Activated gamma-delta T cell treated with Interleukin-2 at 50 U/mL for 16 hours (primary cell): ENCODE data around the gene UAP1L1.
A peak's percentile ranks its signal among the peaks of the same experiment; 100 is the strongest.
"Not testable (repeated sequence)": the region's sequence is repeated elsewhere in the genome, so short reads cannot be mapped to it uniquely, and the experiment has no call there.

Experiments
- DNase-seq: peaks from one replicate; pipeline ENCODE4 v3.0.0-alpha.2; 2020

Gene UAP1L1

GRCh38 chr9:137077010-137077747, at the start of gene UAP1L1:
UAP1L1 (plus strand) TSS chr9:137077517; CDS start chr9:137077533, 16 bp downstream.
- DNase-seq: peak; percentile 42

DNA sequence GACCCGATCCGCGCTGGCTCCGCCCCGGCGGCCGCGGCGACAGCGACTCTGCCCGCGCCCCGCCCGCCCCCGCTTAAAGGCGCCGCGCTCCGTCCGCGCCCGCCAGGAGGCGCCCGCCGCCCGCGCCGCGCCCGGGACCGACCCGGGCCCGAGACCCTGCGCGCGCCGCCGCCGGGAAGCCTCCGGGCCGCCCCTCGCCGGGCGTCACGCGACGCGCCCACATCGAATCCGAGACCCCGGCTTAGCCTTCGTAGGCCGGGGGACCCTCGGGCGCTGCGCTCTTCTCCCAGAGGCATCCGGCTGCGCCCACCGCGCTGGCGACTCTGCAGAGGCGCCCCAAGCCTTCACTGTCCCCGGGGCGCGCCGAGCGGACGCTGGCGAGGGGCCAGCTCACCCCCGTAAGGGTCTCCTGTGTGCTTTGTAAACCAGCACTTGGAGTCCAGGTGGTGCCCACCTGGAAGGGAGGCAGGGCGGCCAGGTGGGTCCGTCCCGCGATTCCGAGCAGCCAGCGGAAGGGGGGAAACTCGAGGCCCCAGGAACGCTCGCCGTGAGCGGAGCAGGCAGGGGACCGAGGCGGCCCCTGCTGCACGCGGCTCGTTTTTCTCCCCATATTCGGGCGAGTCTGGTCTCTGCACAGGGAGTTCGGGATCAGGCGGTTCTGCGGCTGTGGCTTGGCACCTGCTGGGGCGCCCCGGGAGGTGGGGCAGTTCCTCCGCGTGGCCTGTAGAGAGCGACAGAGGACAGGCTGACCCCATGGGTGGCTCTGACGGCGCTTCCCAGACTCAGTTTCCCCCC, 48.9 kb upstream of the UAP1L1 start:
- DNase-seq: peak; percentile 60

GRCh38 chr9:137029058-137029936, 48.0 kb upstream of the UAP1L1 start:
- DNase-seq: peak; percentile 70

DNA sequence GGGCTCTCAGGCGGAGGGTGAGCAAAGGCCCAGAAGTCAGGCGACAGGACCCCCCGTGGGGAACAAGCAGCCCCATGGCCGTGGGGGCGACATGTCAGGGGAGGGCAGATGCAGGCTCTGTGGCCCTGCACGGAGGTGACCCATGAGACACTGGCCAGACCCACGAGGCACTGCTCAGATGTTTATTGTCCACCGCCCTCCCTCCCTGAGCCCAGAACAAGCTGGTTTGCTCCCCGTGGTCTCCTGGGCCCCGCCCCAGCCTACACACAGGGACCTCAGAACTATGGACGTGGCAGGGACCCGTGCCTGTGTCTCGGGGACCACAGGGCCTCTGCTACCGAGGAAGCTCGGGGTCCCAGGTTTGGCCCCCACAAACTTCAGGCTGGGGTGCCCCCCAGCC, 47.3 kb upstream of the UAP1L1 start:
- no peak for DNase-seq

DNA sequence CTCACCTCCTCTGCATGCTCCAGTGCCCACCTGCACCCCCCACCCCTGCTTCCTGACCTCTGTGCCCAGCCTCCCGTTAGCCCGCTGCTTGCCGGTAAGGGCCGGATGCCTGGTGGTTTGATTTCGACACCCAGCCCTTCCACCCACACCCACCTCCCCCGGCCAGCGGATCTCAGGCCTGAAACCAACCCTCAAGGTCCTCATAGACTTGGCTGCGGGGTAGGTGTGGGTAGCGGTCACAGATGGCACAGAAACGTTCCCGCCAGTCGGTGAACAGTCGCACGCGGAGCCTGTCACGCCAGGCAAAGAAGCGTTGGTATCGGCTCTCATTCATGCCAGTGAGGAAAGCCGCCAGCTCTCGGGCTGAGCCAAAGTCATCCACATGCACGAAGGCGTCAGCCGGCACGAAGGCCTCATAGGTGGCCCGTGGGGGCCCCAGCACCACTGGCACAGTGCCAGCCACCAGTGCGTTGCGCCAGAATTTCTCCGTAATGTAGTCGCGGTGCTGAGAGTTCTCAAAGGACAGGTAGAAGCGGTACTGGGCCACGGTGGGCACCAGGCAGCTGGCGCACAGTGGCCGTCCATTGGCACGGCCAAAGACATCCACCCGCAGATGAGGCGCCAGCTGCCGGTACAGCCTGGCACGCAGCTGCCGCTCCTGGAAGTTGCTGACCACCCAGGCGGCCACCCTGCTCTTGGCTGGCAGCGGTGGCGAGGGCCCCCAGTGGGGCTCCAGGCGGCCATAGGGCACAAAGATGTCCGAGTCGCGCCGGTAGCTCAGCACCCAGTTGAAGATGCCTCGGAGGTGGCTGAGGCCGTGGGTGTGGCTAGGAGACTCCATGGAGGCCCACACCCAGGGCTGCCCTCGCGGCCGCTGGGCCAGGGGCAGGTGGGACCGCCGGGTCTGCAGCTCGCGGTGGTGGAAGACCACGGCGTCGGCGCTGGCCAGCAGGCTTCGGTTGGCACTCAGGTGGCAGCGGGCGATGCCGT, 46.5 kb upstream of the UAP1L1 start:
- DNase-seq: peak; percentile 57

GRCh38 chr9:137031904-137032640, 45.2 kb upstream of the UAP1L1 start, which contains the start of gene FUT7:
FUT7 (minus strand) TSS chr9:137032088; CDS start chr9:137031991, 97 bp downstream.
- peak; percentile 40 for DNase-seq

GRCh38 chr9:137032858-137033257, 44.5 kb upstream of the UAP1L1 start:
- no peak for DNase-seq

- not testable (repeated sequence) for DNase-seq
These were observed 43.8 kb upstream of the UAP1L1 start for GRCh38 chr9:137033481-137033880.

DNA sequence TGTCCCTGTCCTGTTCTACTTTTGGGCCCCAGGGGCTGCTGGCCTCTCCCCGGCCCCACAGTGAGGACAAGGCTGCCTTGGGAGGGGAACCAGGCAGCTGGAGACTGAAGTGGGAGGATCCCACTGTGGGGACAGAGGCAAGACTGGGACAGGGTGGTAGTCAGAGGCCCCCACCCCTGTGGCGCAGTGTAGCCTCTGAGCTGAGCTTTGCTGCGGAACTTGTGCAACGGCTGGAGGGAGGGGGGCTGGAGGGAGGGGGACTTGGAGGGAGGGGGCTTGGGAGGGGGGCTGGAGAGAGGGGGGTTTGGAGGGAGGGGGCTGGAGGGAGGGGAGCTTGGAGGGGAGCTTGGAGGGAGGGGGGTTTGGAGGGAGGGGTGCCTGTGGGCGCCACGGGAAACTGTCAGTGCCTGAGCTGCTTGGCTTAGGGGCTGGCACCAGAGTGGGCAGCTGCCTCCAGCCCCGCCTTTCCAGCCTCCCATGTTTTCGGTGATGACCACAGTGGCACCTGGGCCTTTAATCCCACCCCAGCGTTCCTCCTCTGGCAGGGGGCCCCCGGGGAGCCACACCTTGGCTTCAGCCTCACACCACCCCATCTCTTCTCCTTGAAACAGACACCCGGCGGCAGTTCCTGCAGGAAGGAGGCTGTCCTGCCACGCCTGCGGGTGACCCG, 43.1 kb upstream of the UAP1L1 start:
- no peak for DNase-seq

GRCh38 chr9:137034709-137035506, 42.4 kb upstream of the UAP1L1 start:
- DNase-seq: peak; percentile 89

DNA sequence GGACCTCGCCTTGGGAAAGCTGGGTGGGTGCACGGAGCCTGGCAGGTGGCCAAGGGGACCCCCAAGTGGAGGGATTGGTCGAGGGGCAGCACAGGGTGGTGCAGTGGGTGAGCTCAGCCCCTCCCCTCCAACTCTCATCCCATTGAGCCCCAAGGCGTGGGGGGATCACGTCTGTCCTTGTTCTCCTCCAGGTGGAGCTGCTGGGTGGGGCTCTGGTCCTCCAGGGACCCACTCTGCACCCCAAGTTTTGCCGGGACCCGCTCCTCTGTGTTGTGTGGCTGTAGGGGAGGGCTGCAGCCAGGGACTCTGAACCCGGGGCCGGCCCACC, 41.8 kb upstream of the UAP1L1 start:
- no peak for DNase-seq

DNA sequence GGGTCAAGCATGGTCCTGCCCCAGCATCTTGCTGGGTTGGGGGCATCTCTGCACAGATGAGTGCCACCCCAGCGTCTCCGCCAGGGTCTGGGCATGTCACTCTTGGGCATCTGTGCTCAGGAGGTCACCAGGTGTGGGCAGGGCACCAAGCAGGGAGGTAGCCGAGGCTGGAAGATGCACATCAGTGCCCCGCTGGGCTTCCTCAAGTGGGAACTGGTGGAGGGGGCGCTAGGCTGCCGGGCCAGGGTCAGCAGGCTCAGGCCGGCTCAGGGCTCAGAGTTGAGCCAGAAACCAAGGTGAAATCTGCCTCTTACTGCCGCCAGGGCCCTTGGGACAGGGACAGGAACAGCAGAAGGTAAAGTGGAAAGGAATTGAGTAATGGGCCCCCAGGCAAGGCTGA, 41.4 kb upstream of the UAP1L1 start:
- no peak for DNase-seq

DNA sequence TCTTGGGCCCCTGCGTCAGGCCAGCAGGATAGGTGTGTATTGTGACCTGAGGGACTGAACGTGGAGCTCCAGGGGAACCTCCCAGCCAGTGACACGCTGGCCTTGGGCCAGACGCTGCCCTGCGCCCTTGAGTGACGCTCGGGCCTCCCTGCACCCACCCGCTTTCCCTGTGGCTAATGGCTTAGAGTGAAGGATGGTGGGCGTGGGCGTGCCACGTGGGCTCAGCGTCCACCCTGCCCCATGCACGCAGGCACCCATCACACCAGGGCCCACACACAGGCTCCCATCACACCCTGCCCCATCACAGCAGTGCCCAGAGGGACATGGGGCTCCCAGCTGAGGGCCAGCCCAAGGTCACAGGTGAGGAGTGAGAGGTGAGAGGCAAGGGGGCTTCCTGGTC, 40.3 kb upstream of the UAP1L1 start:
- DNase-seq: no peak

DNA sequence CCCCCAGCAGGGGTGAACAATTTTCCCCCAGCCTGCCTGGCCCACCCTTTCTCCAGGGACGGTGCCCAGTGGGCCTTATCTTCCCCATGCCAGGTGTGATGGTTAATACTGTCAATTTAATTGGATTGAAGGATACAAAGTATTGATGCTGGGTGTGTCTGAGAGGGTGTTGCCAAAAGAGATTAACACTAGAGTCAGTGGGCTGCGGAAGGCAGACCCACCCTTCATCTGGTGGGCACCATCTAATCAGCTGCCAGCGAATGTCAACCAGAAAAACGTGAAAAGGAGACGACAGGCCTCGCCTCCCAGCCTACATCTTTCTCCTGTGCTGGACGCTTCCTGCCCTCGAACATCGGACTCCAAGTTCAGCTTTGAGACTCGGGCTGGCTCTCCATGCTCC, 39.8 kb upstream of the UAP1L1 start:
- no peak for DNase-seq

DNA sequence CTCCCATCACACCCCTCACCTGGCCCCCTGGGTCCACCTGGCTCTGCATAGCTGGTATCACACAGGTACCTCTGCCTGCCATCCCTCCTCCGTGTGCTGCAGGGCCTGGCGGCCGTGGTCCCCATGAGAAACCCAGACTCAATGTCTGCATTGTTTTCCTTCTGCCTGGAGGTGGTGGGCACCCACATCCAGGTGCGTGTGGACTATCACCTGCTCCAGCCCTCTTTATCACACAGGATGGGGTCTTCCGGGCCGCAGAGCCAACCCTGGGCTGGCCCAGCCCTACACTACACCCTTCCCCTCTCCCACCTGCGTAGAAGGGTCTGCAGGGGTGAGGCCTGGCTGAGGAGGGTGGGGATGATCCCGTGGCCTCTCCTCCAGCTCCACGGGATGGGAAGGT, 38.4 kb upstream of the UAP1L1 start:
- DNase-seq: no peak

DNA sequence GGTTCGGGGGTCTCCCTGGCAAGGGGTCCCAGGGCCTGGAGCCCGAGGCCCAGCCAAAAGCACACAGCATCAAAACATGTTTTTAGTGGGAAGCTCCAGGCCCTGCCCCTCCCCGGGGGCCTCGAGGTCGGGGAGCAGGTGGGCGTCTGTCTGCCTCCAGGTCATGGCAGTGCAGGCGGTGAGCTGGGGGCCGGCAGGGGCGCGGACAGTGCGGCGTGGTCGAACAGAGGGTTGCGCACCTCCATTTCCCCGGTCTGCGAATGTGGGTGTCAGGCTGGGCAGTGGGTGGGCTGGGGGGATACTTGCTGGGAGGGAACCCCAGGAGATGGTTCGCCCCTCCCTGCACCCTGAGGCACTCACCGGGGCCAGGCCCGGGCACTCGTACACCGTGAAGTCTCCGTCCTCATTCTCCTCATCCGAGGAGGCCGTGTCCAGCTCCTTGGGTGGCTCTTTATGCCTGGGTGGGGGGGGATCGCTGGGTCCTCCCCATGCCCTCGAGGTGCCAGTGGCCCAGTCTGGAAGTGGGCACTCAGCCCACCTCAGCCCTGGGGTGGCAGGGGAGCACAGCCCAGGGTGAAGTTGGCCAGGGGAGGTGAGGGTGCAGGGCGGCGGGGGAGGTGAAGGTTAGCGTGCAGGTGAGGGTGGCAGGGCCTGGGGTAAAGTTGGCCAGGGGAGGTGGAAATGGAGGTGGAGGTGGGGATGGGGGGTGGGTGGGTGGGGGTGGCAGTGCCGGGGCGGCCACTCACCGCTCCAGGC, 37.5 kb upstream of the UAP1L1 start:
- no peak for DNase-seq

DNA sequence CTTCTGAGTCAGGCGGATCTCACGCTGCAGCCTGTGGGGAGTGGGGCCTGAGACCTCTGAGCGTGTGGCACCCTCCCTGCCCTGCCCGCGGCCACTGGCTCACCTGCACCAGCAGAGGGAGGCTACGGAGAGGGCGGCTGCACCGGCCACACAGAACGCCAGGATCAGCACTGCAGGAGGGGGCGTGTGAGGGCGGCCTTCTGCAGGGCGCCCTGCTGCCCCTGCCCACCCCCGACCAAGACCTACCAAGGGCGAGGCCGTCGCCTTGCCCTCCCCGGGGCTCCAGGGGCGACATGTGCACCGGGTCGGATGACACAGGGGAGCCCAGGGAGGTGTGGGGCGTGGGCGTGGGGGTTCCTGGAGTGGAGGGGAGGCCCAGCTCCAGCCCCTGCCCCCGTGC, 36.7 kb upstream of the UAP1L1 start:
- no peak for DNase-seq

- no peak for DNase-seq
These were observed 36.2 kb upstream of the UAP1L1 start for GRCh38 chr9:137041124-137041523.
